GM18507 (cell line): Measurements from ENCODE around the gene CADM2.
"Not testable (repeated sequence)": the region's sequence is repeated elsewhere in the genome, so short reads cannot be mapped to it uniquely, and the experiment has no call there.

ENCODE experiments used
- DNase-seq: peaks from one replicate; pipeline ENCODE4 v3.0.0; 2011; ENCODE audit warnings: low read depth; ENCODE audit not compliant: insufficient read length; ENCODE audit errors: extremely low spot score
- FAIRE-seq: peaks from 2 replicates; lab custom pipeline; 2011; peaks lifted over from hg19 to GRCh38; lab: Jason Lieb, UNC

CADM2 gene

GRCh38 chr3:85053626-85054025 is 94.8 kb downstream of the CADM2 start:
- FAIRE-seq (no peak), DNase-seq (no peak)

- DNase-seq, result no peak
- FAIRE-seq, result no peak
Observed at GRCh38 chr3:85054579-85054978, 95.8 kb downstream of the CADM2 start.

GRCh38 chr3:85068911-85069310 is 110.1 kb downstream of the CADM2 start:
- no peak for FAIRE-seq
- no peak for DNase-seq

GRCh38 chr3:85074003-85074402 is 115.2 kb downstream of the CADM2 start:
- no peak for DNase-seq

GRCh38 chr3:85075663-85076062 is 116.9 kb downstream of the CADM2 start:
- DNase-seq (no peak), FAIRE-seq (no peak)

More at GRCh38 chr3:85074003-85074402, 115.2 kb downstream of the CADM2 start:
- FAIRE-seq, result no peak

- FAIRE-seq, result no peak
- DNase-seq, result no peak
Observed at GRCh38 chr3:85077018-85077417, 118.2 kb downstream of the CADM2 start.

- DNase-seq (no peak), FAIRE-seq (no peak)
Observed at GRCh38 chr3:85081191-85081906, 122.6 kb downstream of the CADM2 start.

GRCh38 chr3:85090495-85090894 is 131.7 kb downstream of the CADM2 start:
- DNase-seq (no peak), FAIRE-seq (no peak)

GRCh38 chr3:85100316-85100715 is 141.5 kb downstream of the CADM2 start:
- DNase-seq (no peak), FAIRE-seq (no peak)

GRCh38 chr3:85102781-85103180 is 144.0 kb downstream of the CADM2 start:
- FAIRE-seq (no peak), DNase-seq (no peak)

- DNase-seq (no peak), FAIRE-seq (no peak)
Observed at GRCh38 chr3:85110393-85110792, 151.6 kb downstream of the CADM2 start.

- DNase-seq (no peak), FAIRE-seq (no peak)
Observed at GRCh38 chr3:85120879-85121278, 162.1 kb downstream of the CADM2 start.

- FAIRE-seq, DNase-seq: not testable (repeated sequence)
Observed at GRCh38 chr3:85132864-85133263, 174.1 kb downstream of the CADM2 start.

- not testable (repeated sequence) for DNase-seq, FAIRE-seq
Observed at GRCh38 chr3:85133691-85134420, 175.1 kb downstream of the CADM2 start.

- no peak for FAIRE-seq
- no peak for DNase-seq
Observed at GRCh38 chr3:85142626-85143025, 183.8 kb downstream of the CADM2 start.

GRCh38 chr3:85148036-85148435 is 189.2 kb downstream of the CADM2 start:
- FAIRE-seq, result no peak

GRCh38 chr3:85151555-85151954 is 192.8 kb downstream of the CADM2 start:
- DNase-seq (no peak), FAIRE-seq (no peak)

More at GRCh38 chr3:85148036-85148435, 189.2 kb downstream of the CADM2 start:
- DNase-seq, result no peak

GRCh38 chr3:85153279-85153678 is 194.5 kb downstream of the CADM2 start:
- FAIRE-seq, DNase-seq: not testable (repeated sequence)

GRCh38 chr3:85159376-85159775 is 200.6 kb downstream of the CADM2 start:
- FAIRE-seq, result no peak
- no peak for DNase-seq

GRCh38 chr3:85161544-85161943 is 202.8 kb downstream of the CADM2 start:
- DNase-seq (no peak), FAIRE-seq (no peak)

GRCh38 chr3:85162905-85163304 is 204.1 kb downstream of the CADM2 start:
- FAIRE-seq (no peak), DNase-seq (no peak)
